GM21423 (cell line): Measurements from ENCODE around the gene RELT.

Experiments
- ATAC-seq: cut with Tn5 transposase; IDR thresholded peaks from one replicate; pipeline ENCODE4 v1.9.1; 2021; ENCODE audit warnings: mild to moderate bottlenecking, moderate library complexity; ENCODE audit not compliant: unreplicated experiment

The RELT gene

DNA sequence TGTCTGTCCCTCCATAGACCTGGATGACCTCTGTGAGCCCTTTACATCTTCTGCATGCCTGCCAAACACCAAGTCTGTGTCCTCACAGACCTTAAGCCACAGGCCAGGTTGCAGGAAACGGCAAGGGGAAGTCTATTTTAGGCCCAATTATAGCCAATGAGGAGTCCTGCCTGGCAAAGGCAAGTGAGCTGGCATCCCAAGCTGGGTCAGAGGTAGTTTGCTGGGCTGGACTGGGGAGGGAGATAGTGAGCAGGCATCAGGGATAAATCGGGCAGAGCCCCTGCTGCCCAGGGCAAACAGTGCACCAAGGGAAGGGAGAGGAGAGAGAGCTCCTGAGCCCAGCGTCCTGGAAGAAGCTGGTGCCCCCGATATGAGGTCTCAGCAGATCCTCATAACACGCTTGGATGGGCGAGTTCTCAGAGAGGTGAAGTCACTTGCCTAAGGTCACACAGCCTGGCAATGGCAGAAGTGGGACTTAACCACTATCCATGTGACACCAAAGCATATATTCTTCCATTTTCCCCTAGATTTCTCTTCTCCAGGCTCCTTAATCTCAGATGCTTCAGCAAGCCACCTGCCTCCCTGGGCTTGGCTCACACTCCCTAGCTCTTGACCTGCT is 3.7 kb upstream of the RELT start:
- ATAC-seq, result no peak

DNA sequence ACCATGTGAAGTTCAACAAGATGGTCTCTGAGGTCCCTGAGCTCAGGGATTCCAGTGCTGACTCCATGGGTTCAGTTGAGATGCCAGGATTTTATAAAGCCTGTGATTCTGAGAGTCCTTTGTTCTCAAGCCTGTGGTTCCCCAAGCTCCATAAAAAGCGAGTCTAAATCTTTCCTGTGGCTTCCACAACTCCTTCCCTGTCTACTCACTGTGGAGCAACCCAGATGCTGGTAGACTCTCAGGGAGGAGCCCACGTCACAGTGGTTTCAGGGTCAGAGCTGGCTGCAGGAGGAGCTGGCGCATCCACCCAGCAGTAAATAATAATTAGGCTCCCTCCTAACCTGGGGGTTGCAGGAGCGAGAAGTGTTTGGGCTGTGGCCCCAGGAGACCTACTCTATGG is 2.0 kb upstream of the RELT start:
- no peak for ATAC-seq

DNA sequence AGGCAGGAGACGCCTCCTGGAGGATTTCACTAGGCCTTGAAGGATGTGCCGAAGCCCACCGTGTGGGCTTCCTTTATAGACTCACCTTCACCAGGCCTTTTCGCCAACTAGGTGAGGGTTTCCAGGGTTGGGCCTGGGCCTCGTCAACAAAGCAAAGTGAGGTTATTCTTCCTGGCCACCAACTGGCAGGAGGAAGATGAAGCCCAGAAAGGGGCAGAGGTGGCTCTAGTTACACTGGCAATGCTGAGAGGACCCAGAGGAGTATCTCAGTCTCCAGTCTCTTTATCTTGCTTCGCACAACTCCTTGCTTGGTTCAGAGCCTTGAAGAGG is 404 bp upstream of the RELT start:
- no peak for ATAC-seq

DNA sequence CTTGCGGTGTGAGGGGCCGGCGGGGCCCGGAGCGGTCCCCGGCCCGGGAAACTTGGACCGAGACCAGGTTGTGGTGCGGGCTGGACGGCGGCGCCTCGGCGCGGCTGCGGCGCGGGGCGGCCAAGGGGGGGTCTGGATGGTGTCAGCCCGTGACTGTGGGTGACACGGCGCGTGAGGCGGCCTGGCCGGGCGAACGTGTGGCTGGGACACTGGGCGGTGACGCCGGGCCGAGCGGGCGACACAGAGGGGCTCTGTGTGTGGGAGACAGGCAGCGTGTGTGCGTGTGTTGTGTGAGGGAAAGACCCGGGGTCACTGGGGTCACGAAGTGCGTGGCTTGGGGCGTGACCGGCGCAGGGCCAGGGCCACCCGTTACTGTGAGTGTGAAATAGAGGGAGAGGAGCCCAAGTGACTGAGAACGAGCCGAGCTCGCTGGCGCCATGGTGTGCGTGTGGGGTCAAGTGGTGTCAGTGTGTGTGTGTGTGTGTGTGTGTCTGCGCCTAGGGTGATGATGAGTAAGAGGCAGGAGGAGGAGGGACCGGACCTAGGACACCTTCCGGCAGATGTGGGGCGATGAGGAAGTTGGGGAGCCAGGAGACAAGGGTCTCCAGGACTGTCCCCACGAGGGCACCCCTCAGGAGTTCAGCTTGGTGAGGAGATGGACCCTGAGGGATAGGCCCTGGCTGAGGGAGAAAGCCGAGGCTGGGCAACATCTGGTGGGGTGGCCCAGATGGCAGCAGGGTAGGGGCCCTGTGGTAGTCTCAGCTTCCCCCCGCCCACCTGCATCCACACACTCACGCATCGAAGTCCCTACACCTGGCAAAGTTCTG is 817 bp downstream of the RELT start:
- ATAC-seq, result peak; percentile 19

DNA sequence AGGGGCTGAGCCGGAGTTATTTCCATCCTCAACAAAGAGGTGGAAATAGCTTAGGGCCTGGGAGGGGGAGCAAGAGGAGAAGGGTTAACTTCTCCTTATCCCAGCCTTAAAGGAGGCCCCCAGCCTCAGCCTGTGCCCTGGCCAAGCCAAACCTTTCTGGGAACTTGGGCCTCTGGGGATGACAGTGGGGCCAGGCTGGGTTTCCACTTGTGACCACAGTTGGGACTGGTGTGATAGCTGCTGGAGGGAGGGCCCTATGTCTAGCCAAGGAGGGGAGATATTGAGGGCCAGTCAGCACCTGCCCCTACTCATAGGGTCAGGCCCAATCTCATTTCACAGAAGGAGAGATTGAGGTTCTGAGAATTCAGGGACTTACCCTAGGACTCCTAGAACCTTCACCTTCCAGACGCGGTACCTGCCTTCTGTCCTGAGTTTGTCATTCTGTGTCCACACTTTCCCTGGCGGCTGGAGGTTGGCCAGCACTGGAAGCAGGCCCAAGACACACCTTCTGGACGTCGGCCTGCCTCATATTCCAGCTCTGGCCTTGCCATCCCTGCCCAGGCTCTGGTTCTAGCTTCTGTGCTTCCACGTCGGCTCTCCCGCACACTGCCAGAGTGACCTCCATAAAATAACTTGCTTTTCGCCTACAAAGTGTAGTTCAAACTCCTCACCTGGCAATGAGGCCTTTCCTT is 3.1 kb downstream of the RELT start:
- ATAC-seq, result no peak

DNA sequence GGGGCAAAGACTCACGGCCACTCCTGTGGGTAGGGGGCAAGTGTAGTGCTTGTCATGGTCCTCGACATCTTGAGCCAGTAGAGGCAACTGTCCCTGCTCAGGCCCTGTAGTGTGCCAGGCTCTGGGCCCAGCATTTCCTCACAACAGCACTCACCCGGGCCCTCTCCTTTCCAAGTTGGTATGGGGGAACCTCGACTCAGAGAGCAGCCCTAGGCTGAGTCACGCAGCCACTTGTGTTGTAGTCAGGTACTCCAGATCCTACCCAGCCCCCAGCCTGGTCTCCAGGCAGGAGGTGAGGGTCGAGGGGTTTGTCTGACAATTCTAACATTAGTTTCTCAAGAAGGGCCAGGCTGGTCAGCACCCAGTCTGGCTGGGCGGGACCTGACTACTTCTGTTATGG is 4.1 kb downstream of the RELT start:
- ATAC-seq, result no peak

DNA sequence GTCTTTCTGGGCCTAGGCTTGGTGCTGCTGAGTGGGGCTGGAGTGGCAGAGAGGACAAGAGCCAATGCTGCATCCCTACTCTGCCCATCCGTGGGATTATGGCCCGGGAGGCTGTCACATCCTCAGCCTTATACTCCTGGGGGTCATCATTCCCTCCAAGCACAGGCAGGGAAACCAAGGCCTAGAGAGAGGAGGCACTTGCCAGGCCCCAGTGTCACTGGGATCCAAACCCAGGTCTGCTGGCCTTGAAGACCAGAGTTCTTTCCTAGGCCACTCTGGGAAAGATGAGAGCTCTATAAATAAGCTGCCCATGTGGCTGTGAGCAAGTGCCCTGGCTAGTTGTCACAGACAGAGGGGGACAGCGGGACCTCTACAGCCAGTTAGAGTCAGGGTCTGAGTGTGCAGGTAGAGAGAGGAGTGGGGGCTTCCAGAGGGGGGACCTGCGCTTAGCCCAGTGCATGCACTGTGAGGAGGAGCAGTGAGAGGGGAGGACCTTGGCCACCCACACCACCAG is 4.8 kb downstream of the RELT start:
- no peak for ATAC-seq

DNA sequence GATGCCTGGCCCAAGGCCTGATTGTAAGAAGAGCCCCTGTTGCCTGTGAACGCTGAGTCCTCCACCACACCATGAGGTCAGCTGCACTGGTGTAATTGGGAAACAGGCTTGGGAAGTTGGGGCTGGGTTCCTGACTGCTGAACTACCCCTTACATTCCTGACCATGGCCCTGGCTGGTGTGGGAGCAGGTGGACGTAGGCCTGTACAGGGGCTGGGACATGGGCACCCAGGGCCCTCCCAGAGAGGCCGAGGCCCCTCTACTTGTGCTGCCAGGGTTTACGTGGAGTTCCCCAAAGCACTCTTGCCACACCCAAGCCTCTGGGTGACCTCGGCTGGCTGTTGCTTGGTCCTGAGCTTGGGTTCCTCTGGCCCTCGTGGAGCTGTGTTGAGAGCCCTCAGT is 5.4 kb downstream of the RELT start:
- no peak for ATAC-seq

DNA sequence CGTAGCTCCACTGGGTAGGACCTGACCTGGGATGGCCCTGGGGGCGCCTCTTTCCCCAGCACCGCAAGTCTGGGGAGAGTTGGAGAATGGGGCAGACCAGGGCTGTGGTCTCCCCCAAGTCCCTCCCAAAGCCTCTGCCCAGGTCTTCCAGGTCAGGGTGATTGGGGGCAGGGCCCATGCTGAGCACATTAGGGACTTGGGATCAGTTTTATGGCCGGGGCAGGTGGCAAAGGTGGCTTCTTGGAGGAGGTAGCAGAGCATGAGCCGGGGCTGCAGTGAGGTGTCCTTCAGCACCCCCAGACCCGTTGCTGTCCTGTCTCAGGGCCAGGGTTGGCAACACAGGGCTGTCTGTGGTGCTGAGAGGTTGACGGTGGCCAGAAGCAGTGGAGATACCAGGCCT is 6.0 kb downstream of the RELT start:
- ATAC-seq, result no peak

DNA sequence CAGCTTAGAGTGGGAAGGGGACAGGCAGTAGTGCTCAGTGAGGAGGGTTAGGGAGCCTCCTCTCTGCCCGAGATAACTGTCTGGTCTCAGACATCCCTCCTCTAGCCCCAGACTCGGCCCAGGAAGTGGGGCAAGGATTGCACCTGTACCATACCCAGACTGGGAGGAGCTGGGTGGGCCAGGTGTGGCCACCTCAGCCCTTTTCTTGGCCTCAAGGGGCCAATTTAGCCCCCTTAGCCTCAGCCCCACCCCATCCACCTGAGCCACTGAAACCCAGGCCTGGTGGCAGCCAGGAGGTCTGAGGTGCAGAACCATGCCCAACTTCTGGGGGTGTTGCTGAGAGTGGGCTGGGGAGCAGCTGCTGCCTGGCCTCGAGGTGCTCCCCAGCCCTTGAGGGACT is 6.5 kb downstream of the RELT start:
- ATAC-seq, result no peak

DNA sequence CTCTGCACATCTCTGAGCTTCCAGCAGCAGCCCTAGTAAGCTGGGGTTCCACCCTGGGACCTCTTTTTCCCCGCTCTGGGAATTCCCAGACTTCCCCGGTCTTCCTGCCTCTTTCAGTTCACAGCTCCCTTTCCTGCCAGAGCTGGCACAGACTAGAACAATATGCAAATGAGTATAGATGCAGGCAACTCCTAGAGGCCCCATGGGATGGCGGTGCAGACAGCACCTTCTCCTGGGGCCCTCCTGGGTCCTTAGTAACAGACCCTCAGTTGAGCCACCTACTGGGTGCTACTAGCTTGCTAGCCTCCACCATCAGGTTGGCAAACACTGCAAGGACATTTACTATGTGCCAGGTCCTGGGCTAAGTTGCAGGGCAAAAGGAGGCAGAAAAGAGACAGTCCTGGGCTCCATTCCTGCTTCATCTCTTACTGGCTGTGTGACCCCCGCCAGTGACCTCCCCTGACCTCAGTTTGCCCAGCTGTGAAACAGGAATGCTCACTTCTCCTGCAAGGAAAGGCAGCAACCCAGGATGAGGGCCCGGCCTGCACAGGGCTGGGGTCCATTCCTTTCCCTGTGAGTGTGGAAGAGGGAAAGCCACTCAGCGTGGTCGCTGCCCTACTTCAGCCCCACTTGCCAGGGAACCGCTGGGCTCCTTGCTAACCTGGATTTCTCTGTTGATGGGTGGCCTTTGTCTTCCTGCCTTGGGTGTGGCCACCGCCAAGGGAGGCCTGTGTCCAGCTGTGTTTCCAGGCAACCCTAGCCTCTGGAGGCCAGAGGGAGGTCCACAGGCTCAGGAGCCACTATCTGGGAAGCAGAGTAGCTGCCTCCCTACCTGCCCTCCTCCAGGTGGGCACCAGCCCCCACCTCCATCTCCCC is 7.3 kb downstream of the RELT start:
- ATAC-seq, result no peak

DNA sequence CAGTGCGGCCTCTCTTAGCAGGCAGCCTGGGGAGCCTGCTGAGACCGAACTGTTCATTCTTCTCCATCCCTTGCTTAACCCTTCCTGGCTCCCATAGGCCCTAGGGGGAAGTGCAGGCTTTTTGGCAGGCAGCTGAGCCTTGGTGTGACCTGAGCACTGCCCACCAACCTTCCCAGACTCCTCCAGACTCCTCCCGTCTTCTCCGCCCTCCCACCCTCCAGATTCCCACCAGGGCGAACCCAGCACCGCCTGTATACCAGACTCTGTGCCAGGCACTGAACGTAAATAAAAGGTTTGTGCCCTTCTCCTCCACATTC is 7.9 kb downstream of the RELT start:
- ATAC-seq, result no peak

DNA sequence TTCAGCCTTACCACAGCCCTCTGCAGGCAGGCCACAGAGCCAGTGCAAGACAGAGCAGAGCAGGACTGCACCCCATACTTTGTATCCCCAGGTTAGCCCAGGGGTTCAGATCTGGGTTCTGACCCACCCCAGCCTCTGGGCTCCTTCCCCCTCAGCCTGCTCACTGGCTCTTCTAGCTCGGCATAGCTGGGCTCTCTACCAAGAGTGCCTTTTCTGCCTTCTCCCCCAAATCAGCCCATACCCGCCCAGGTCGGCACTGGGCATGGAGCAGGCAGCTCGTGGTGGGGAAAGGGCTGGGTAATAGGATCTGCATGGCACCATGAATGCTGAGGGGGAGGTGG is 8.3 kb downstream of the RELT start:
- peak; percentile 2 for ATAC-seq

DNA sequence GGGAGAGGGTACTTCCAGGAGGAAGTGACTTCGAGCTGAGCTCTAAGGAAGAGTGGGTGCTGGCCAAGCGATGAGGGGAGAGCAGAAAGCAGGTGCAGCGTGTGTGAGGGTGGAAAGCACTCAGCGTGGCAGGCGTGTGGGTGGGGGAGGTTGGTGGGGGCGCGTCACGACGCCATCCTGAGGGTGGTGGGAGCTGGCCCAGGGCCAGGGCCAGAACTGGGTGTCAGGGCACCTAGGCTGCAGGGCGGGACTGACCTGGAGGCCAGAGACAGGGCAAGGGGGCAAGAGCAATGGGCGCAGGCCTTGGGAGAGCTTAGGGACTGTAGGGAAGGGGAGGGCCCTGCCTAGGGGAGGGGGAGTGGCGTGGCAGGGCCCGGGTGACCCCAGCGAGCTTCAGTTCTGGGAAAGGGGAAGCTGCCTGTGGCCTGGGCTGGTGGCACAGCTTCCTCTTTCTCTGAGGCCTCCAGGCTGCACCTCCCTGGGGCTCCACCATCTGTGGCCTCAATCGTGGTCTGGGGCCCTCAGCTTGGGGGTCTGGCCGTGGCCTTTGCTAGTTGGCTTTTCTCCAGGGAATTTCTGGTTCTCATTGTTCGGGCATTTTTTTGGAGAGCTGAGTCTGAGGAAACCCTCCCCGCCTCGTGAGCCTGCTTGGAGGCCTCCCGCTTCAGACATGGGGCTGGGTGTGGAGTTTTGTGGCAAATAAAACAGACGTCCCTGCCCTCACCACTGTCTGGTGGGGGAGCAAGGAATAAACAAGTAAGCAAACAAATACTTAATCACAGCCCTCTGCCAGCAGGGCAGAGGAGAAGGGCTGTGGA is 8.9 kb downstream of the RELT start:
- peak; percentile 44 for ATAC-seq

DNA sequence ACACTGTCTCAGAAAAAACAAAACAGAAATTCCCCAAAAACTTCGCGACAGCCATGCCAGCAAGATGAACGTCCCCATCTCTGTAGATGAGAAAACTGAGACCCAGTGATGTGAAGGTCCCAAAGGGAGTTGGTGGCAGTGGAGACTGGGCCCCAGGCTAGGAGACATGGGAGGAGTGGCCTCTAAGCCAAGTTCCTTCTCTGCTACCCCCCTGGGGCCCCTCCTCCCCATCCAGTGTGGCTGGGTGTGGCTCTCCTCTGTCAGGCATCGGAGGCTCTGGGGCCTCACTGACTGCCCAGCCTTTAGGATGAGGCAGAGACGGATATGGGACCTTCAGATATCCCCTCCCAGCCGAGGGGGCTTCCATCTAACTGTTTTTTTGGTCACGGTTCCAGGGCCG is 9.8 kb downstream of the RELT start:
- no peak for ATAC-seq

DNA sequence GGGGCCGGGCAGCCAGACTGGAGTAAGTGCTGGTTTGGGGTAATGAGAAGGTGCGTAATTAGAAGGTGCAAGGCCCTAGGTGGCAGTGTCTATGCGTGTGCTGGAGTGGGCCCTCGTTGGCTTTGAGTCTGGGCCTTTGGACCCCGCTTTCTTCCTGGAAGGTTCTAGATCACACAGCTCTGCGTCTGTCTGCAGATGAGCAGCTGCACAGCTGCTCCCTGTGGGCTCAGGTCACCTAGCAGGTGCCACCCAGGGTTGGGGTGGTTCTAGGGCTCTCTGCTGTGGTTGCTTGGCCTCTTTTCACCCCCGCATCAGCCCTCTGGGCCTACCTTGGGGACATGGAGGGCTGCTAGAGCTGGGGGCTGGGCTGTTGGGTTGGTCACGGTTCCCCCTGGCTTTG is 10.3 kb downstream of the RELT start:
- no peak for ATAC-seq

DNA sequence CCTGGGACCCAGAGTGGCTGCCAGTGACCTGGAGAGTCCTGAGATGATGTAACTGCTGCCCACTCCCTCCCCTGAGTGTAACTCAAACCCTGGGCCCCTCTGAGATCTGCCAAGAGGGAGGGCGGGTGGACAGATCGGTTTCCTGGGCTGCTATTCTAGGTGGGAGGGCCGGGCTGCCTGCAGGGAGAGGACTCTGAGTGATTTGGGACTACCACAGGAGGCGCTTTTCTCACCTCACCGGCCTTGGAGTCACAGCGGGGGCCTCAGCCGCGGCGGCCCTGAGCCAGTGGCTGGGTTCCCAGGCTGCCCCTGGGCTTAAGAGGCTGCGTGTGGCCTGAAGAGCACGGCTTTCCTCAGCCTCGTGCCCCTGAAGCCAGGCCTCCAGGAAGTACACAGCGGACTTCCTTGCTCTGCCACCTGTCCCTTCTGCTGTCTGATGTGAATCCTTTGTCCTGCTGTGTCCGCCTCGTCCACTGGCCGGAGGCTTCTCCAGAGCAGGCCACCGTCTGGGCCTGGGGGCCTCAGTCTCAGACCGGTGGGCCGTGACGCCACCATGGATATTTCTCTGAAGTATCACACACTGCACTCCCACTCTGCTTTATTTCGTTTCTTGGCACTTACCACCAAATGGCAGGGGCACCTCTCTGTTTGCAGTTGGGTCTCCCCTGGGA is 11.5 kb downstream of the RELT start:
- no peak for ATAC-seq

DNA sequence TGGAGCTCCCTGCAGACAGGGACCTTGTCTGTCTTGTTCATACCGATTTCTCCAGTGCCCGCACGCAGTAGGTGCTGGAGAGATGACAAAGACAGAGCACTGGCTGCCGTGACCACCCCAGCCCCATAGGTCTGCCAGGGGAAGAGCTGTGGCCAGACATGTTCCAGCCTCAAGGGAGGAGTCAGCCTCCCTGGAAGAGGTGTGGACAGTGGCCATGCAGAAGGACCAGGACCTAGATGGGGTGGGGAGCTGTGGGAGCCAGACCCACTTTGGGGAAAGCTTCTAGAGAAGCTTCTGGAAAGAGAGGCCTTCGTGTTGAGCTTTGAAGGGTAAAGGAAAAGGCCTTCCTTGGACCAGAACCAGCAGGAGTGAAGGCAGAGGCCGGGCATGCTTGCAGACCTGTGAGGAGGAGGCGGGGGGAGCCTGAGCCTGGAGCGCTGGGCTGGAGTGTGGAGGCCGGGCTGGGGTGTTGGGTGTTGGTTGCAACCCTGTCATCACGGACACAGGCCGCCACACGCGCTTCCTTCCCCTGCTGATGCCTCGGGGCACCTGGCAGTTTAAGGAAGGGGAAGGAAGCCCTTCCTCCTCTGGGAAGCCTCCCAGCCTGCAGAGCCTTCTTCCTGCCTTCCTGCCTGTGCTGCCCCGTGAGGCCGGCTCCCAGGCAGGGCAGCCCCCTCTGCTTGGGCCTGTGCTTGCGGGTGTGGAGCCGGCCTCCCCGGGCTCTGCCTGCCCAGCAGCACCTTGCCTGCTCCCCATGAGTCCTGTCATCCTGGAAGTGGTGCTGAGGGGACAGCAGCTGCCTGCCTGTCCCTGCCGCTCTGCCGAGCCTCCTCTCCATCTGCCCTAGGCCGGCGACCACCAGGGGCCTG is 12.3 kb downstream of the RELT start:
- ATAC-seq, result no peak

DNA sequence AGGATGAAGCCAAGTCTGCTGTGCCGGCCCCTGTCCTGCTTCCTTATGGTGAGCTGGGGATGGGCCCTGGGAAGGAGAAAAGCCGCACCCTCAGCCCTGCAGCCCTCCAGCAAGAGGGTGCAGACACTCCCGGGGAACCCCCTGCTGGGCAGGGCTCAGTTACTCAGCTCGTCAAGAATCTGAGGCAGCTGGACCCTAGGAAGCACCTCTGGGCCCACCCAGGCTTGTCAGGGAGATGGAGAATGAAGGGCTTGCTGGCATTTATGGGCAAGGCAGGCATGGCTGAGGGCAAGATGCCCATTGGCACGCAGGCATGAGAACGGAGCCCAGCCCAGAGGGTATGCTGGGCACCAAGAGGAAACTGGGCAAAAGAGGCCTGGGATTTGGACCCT is 12.9 kb downstream of the RELT start:
- ATAC-seq, result no peak
